NCI-H69 (cell line): ENCODE results near the gene TERT.

ENCODE experiments used
- DNase-seq: peaks from one replicate; lab custom pipeline; 2025; lab: John Stamatoyannopoulos, UW

The TERT gene

DNA sequence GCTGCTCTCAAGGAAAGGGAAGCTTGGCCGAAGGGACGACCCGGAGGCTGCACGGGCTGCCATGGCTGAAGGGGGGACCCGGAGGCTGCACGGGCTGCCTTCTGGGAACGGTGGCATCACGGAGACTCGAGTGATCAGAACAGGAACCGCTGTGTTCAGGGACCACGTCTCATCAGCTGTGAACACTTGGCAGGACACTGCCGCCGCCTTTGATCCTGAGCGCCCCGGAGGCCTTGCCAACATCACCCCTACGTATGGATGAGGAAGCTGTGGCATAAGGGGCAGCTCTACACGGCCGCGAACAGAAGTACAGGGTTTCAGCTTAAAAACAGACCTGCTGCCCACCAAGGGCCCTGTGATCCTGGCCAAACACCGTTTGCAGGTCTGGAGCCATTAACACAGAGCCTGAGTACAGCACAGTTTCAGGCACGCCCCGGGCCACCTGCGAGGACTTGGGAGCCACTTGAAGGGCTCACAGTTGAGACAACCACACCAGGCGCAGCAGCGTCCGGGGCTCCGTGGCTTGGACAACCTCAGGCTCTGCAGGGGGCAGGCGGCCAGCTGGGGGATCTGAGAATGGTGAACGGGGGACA, 23.9 kb upstream of the TERT start:
- no peak for DNase-seq

GRCh38 chr5:1317921-1318565, 23.2 kb upstream of the TERT start:
- DNase-seq: no peak

- peak; percentile 41 for DNase-seq
Measured at GRCh38 chr5:1316588-1317340, 21.9 kb upstream of the TERT start.

- peak; percentile 99 for DNase-seq
Measured at GRCh38 chr5:1315709-1316587, 21.1 kb upstream of the TERT start.

DNA sequence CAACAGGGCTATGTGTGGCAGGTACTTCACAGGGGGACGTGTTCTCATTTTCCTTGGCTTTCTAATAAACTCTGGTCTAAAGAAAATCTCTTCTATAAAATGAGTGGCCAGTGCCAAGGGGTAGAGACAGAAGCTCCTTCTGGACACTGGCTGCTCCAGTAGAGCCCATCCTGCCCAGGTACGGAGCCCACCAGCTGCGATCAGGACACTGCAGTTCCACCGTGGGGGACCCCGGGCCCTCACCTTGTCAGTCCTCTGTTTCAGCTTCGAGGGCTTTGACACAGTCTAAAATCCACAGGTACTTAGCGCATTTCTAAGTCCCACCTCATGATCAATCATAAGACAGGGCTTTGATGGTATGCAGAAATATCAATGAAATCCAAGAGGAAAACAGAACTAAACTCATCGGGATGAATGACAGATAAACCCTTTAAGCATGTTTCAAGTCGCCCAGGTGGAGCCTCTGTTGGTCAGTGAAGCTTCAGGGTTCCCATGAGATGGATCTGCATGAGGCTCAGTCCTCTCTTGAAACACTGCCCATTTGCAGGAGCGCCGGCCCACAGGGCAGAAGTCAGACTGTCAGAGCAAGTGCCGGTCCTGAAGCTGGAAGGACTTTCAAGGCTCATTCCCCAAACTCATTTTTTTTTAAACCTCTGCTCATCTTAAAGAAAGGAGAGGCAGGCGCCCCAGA, 20.3 kb upstream of the TERT start:
- no peak for DNase-seq

DNA sequence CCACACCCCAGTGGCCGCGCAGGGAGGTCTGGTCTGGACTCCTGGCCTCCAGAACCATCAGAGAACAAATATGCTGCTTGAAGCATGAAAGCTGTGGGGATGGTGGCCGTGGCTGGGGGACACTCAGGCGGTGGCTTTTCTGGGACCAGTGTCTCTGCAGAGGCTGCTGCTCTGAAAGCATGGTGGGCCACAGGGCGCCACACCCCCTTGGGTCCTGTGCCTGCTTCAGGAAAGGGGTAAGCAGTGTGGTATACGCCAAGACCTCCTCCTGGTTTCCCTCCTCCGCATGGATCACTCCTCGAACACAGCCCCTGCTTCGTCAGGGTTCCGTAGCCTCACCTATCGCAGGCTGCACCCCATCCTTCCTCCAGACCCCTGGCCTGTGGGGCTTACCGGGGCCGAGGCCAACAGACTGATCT, 19.7 kb upstream of the TERT start:
- DNase-seq: no peak

- DNase-seq: peak; percentile 74
Measured at GRCh38 chr5:1312993-1313833, 18.3 kb upstream of the TERT start.

GRCh38 chr5:1312206-1312605, 17.3 kb upstream of the TERT start:
- DNase-seq: no peak

- DNase-seq: no peak
Measured at GRCh38 chr5:1311439-1312055, 16.7 kb upstream of the TERT start.

GRCh38 chr5:1310118-1310517, 15.2 kb upstream of the TERT start:
- DNase-seq: no peak

GRCh38 chr5:1304033-1304432, 9.2 kb upstream of the TERT start:
- no peak for DNase-seq

DNA sequence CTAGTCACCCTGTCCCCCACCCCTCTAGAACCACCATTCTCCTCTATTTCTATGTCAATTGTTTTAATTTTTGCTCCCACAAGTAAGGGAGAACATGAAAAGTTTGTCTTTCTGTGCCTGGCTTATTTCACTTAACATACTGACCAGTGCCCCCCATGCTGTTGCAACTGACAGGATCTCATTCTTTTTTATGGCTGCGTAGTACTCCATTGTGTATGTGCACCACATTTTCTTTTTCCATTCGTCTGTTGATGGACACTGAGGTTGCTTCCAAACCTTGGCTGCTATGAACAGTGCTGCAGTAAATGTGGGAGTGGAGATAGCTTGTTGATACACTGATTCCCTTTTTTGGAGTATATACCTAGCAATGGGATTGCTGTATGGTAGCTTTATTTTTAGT, 7.4 kb upstream of the TERT start:
- no peak for DNase-seq

- DNase-seq: no peak
Measured at GRCh38 chr5:1300581-1301083, 5.8 kb upstream of the TERT start.

GRCh38 chr5:1299961-1300360, 5.1 kb upstream of the TERT start:
- DNase-seq: no peak

GRCh38 chr5:1299511-1299850, 4.6 kb upstream of the TERT start:
- no peak for DNase-seq

DNA sequence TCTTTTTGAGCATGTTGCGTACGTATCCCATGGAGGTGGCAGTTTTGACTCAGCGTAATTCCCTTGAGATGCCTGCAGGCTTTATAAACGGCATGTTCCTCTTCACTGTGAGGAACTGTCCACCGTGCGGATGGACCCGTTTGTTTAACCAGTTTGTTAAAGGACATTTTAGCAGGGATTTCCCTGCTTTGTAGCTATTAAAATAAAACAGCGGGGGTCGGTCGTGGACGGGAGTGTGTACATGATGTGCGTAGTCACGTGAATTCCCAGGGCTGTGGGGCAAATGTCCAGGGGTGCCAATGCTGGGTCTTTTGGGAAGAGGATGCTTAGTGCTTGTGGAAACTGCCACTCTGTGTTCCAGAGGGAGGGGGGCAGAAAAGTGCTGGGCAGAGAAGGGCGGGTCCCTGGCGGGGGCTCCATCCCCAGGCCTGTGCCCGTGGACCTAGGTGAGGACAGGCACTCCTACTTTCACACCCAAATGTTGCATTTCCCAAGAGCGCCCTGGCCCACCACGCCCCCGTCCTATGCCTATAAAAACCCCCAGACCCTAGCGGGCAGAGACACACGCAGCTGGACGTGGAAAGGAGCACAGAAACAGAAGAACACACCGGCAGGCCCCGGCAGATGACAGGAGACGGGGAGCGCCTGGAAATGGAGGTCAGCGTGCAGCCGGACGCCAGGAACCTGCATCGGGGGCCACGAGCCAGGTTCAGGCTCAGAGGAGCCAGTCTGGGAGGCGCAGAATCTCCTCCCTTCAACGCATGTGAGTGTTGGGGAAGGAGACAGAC, 4.0 kb upstream of the TERT start:
- no peak for DNase-seq

DNA sequence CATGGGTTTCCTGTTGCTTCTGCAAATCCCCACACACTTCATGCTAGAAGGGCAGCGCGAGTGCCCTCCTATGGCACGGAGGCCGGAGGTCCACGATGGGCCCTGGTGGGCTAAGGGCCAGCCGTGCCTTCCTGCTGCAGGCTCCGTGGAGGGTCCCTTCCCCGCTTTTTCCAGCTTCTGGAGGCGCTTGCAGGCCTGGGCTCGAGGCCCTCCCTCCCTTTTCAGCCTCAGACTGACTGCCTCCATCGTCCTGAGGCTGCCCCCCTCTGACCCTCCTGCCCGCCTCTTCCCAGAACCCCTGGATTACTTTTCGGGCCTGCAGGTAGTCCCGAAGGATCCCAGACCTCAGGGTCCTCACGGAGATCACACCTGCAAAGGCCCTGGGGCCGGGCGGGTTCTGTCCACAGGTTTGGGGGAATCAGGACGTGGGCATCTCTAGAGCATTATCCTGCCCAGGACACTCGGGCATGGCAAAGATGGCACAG, 3.2 kb upstream of the TERT start:
- DNase-seq: no peak

DNA sequence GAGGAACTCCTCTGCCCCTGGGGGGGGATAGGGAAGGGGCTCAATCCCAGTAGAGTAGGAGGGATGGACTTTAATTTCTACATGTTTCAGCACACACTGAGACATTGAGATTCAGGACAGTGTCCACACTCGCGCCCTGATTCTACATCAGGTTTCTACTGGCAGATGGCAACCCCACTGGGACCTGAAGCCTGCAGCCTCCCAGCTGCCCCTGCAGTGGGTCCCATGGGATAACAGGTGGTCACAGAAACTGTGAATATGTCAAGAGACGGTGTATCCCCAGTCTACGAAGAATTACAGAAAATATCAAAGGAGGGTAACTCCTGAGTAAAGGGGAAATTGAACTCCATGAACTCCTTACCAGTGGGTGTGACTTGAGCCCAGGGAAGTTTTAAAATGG, 2.4 kb upstream of the TERT start:
- DNase-seq: peak; percentile 86

DNA sequence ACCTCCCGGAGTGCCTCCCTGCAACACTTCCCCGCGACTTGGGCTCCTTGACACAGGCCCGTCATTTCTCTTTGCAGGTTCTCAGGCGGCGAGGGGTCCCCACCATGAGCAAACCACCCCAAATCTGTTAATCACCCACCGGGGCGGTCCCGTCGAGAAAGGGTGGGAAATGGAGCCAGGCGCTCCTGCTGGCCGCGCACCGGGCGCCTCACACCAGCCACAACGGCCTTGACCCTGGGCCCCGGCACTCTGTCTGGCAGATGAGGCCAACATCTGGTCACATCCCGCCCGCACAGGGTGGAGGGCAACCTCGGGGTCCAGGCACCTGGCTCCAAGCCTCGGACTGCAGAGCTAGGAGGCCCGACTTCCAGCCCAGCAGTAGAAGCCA, 776 bp upstream of the TERT start:
- no peak for DNase-seq
